Activated T-cell treated with anti-CD3 and anti-CD28 coated beads for 4 hours (primary cell): ENCODE results near the gene SCG3.

Experiments
- DNase-seq: peaks from one replicate; pipeline ENCODE4 v3.0.0-alpha.2; 2020

SCG3 gene

GRCh38 chr15:51680321-51680720 is 982 bp upstream of the SCG3 start:
- no peak for DNase-seq

DNA sequence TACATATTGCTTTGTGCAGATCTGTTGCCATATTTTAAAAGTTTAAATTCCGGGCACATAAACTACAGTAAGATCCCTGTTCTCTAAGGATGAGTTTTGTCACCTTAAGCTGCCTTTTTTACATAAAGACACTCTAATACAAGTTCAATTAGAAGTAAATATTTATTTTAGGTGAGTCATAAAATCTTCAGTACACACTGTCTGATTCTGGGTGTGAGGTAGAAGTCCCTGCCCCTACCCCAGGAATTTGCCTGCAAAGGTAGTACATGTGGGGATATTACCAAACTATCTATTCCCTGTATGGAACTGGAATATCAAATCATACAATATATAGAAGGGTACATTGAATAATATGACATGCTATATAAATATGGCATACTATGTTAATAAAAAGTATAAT is 6.3 kb downstream of the SCG3 start:
- DNase-seq: no peak

DNA sequence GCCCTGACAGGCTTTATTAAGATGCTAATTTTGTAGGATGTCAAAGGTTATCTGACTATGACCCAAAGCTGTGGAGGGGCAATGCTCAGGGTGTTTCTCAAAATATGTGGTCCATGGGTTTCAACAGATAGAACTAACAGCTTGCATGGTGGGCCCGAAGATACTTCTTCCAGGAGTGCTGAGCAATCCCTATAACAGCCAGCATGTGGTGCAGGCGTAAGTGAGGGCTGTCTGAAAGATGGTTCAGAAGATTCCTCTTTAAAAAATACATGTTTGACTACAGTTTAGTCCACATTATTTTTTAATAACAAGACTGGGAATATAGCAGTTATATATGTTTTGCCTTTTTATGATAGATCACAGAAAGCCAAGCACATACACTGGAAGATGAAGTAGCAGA is 7.6 kb downstream of the SCG3 start:
- no peak for DNase-seq

GRCh38 chr15:51692154-51692553 is 10.9 kb downstream of the SCG3 start:
- DNase-seq: no peak

- DNase-seq: no peak
These were observed 15.3 kb downstream of the SCG3 start for GRCh38 chr15:51696566-51696965.

- no peak for DNase-seq
These were observed 15.9 kb downstream of the SCG3 start for GRCh38 chr15:51697163-51697562.

GRCh38 chr15:51699373-51699772 is 18.1 kb downstream of the SCG3 start:
- DNase-seq: no peak

DNA sequence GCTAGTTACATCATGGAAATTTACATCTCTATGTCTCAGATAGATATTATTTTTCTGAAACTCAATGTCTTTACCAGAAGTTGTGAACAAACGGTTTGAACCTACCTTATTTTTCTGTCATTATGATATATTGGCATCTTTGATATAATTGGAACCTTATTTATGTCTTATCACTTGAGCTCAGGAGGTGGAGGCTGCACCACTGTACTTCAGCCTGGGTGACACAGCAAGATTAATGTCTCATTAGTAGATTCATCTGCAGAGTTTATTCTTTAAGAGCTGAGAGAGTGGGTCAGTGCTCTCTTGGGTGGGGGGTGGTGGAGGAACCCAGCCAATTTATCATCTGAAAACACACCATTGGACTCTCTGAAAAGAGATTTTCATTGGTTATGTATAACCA is 21.4 kb downstream of the SCG3 start:
- DNase-seq: no peak

DNA sequence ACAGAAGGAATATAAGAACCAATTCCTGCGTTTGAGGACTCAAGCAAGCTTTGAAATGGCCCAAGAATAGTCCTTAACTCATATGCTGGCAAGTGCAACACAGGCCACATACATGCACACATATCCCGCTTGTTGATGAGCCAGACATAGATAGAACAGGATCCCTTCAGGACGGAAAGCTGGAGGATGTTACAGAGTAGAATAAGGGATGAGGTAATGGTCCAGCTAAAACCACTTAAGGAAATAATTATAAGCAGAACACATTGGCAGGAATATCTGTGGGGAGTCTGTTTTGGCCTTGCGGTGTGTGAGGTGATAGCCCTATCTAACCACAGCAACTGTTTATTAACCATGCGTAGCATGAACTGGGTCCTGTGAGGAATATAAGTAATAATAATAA is 25.0 kb downstream of the SCG3 start:
- no peak for DNase-seq

GRCh38 chr15:51706926-51707608 is 25.8 kb downstream of the SCG3 start:
- no peak for DNase-seq

DNA sequence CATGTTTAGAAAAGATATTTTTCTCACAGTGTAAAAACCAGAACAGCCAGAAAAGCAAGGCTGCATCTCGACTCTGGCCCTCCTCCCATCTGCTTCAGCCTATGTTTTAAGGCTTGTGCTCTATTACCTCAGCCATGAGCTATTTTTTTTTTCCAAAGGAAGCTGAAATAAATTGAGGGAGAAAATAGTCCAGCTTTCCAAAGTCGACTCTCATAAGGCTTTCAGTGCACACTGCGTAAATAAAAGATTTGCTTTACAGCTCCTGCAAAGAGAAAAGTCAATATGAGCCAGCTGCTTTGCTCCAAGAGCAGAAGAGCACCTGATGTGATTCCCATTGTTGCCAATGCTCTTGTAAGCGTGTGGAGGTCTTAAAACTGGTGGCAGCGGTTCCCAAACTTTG is 26.7 kb downstream of the SCG3 start:
- DNase-seq: no peak

DNA sequence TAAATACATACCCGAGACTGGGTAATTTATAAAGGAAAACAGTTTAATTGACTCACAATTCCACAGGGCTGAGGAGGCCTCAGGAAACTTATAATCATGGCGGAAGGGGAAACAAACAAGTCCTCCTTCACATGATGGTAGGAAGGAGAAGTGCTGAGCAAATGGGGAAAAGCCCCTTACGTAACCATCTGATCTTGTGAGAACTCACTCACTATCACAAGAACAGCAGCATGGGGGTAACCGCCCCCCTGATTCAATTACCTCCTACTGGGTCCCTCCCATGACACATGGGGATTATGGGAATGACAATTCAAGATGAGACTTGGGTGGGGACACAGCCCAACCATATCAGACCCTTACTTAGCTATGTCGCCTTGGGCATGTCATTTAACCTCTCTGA is 27.7 kb downstream of the SCG3 start:
- no peak for DNase-seq

GRCh38 chr15:51714162-51714561 is 32.9 kb downstream of the SCG3 start:
- no peak for DNase-seq

DNA sequence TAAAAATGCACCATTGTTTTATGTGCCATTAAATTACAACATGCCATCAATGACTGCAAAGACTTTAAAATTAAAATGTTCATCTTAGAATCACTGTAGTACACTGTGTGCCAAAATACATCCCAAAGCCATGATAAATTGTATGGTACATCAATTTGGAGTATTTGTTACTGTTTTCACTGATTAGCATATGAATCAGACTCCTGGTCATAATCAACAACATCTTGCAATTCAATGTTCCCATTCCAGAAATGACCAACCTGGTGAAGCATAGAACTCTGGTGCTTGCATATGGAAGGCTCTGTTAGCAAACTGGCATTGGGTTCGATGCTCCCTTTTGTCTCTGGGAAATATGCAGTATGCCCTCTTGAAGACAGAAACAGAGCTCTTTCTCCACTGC is 33.6 kb downstream of the SCG3 start:
- DNase-seq: no peak

DNA sequence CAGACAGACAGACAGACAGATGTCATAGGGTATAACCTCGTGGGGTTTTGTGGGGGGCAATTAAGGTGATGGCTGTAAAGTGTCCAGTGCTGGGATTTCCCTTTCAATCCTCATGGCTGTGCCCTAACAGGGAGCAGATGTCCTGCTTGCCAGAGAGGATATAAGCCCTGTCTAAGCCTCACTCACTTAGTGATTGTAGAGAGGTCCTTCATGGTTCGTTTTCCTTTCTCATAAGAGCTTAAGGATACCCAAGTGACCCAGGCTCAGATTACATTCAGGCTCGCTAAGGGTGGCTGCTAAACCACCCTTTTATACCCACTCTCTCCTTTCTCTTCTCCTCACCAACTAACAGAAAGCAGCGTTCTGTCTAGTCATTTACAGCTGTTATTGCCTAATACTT is 36.9 kb downstream of the SCG3 start:
- DNase-seq: no peak

DNA sequence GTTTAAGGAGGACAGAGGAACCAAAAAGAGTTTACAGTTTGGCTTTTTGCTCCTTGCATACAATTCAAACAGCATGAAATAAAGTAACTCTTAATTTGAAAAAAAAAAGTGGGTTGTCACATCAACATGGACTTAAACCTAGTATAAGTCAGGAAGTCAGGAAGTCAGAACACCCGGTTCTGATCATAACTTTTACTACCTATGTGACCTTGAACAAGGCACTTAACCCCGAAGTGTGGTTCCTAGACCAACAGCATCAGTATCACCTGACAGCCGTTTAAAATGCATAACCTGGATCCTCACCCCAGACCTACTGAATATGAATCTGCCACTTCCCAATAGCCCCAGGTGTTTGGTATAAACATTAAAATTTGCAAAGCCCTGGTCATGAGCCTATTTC is 37.4 kb downstream of the SCG3 start:
- DNase-seq: no peak

DNA sequence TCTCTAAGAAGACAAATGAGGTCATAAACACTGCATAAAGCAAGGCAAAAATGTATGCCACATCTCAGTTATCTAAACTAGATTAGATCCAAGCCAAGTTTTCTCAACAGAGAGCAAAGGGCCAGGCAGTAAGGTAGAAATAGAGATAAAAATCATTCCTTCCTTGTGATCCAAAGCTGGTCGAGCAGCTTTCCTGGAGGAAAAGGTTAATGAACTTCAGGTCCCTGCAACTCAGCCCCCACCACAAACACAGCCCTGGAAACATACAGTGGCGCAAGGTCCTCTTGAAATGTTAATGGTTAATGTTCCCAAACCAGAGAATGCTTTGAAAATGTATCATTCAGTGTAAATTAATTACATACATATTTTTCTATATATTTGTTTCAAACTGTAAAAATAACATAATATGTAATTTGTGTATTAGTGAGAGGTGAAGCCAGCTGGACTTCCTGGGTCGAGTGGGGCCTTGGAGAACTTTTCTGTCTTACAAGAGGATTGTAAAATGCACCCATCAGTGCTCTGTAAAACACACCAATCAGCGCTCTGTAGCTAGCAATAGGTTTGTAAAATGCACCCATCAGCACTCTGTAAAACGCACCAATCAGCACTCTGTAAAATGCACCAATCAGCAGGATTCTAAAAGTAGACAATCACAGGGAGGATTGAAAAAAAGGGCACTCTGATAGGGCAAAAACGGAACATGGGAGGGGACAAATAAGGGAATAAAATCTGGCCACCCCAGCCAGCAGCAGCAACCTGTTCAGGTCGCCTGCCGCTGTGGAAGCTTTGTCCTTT is 39.1 kb downstream of the SCG3 start:
- DNase-seq: no peak

DNA sequence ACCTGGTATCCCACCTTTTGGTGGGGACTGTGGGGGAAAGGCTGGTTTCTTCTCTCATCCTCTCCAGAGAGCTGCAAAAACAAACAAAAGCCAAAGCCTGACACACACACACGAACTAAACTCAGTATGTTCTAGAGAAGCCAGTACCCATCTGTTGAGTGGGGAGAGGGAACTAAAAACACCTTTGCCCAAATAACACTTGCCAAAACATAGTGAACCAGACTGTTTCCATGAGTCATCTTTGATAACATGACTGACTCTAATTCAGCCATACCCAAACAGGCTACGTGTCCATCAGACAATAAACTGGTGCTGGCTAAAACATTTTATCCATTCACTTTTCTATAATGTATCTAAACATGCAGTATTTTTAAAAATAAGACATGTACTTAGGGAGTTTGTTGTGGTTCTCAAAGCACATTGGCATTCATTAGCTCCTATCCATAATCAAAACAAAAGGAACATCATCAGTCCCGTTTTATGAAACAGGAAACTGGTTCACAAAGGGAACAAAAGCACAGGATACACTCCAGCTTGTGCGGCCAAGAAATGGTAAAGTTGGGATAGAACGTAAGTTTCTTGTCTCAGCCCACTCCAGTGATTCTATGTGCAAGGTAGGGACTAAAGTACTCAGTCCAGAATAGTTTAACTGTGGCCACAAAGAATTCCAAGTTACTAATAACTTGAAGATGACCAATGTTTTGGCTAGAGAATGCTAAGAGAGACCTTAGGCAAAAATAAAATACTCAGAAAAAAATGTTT is 40.1 kb downstream of the SCG3 start:
- no peak for DNase-seq

- DNase-seq: no peak
These were observed 42.9 kb downstream of the SCG3 start for GRCh38 chr15:51724199-51724598.

GRCh38 chr15:51724673-51725072 is 43.4 kb downstream of the SCG3 start:
- no peak for DNase-seq

- DNase-seq: peak; percentile 51
These were observed 45.2 kb downstream of the SCG3 start for GRCh38 chr15:51726302-51727073.

GRCh38 chr15:51727141-51727897 is 46.0 kb downstream of the SCG3 start:
- DNase-seq: no peak
